ENCODE measurements around the gene DOK4.

GRCh38 chr16:57479976-57480753 lies 6.1 kb downstream of the DOK4 start:
- TF ChIP-seq CTCF (conservative IDR thresholded peaks at IDR 0.05): no peak
- no peak for TF ChIP-seq EZH2 (IDR thresholded peaks at IDR 0.05; ENCODE audit: low read depth)
